C4-2B (cell line): Measurements from ENCODE around the gene DCTN3.

Experiments
- CTCF ChIP-seq: fragments of 450-650 bp; conservative IDR thresholded peaks from 2 replicates; pipeline ENCODE4 v1.5.1; 2017; ENCODE audit warnings: mild to moderate bottlenecking
- ZFX ChIP-seq: fragments of 450-650 bp; IDR thresholded peaks from 2 replicates; pipeline ENCODE4 v1.6.1; 2017

DNA sequence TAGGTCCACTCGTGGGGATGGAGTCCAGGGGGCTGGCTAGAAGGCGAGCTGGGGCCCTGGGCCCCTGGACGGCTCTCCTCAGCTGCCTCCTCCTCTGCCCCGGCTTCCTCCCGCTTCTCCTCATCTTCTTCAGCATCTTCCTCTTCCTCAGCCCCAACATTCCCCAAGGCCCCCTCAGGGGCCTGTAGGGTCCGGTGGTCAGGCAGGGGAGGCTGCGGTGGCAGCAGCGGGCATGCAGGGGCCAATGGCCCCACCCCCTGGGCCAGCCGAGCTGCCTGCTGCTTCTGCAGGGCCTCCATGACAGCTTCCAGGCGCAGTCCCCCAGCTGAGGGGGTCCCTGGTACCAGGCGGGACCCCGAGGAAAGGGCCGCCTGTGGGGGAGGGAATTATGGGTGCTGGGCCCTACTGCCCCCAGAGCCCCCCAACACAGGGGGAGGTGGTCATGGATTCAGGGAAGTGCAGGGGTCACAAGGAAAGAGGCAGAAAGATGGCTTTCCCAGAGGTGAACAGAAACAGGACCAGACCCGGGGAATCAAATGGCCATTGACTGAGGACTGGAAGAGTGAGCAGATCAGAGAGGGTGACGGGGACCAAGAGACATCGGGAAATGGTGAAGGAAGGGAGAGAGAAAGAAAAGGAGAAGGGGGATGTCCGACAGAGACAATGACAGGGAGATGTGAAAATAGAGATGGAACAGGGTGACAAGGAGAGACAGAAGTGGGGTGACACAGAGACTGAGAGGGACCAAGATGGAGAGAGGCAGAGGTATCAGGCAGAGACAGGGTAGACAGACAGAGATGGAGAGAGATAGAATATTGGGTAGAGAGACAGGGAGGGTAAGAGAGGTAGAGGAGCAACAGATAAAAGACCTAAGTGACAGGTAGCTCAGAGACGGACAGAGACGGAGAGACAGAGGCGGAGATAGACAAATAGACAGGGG lies 7.7 kb upstream of the DCTN3 start:
- no peak for TF ChIP-seq CTCF
- TF ChIP-seq ZFX = no peak
